ENCODE data around the gene UEVLD.

- no peak for TF ChIP-seq CTCF (IDR thresholded peaks at IDR 0.05)
- no peak for TF ChIP-seq POLR2A (IDR thresholded peaks at IDR 0.05)
- no peak for TF ChIP-seq POLR2AphosphoS5 (IDR thresholded peaks at IDR 0.05)
Observed at GRCh38 chr11:18575361-18575760, 13.2 kb downstream of the UEVLD start.
